ENCODE data around the gene PCBP2.

The PCBP2 gene

DNA sequence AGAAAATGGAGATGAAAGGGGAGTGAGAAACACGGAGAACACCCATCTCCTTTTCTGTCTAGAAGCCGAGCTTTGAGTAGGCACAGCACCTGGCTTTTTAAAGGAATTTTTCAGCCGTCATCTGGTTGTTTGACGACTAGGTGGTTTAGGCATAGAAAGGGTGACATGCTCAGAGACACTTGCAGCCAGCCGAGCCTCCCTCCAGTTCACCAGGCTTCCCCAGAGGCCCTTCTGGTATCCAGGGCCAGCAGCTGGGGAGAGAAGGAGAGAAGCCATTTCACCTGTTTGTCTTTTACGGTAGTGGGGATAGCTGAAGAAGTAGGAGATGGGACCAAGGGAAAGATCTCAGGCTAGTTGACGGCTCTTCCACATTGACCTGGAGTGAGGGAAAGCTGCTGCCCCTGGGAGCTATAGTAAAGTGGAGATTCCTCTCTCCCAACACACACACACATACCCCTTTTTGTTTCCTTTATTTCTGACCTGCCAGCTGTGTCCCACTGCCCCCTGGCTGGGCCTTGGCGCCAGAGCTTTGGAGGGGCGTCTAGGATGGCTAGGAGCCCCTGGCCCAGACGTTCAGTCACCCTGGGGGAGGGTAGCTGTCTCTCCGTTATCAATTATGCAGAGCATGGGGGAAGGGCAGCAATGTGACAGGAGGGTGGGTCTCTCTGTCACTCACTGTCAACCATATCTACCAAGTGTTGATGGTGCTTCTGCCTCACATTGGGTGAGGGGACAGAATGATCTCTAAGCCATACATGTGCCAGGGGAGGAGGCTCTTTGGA, 41.9 kb downstream of the PCBP2 start:
- no peaks in the 10 kb centered on the region for H3K27me3 ChIP-seq (ENCODE audit: control insufficient read depth, insufficient read depth, low read length)
- no peaks in the 10 kb centered on the region for H3K36me3 ChIP-seq (ENCODE audit: control insufficient read depth, insufficient read depth, low read length)
- peaks cover 9% of the 10 kb centered on the region for H3K4me1 ChIP-seq (ENCODE audit: control insufficient read depth, insufficient read depth, low read length)
- peak overlapping the region; percentile 73 for H3K4me3 ChIP-seq (ENCODE audit: low read length)
- peak overlapping the region; percentile 83 for H3K27ac ChIP-seq (ENCODE audit: low read depth, low read length)
- peak overlapping the region; percentile 35 for H3K9ac ChIP-seq (ENCODE audit: low read length)

DNA sequence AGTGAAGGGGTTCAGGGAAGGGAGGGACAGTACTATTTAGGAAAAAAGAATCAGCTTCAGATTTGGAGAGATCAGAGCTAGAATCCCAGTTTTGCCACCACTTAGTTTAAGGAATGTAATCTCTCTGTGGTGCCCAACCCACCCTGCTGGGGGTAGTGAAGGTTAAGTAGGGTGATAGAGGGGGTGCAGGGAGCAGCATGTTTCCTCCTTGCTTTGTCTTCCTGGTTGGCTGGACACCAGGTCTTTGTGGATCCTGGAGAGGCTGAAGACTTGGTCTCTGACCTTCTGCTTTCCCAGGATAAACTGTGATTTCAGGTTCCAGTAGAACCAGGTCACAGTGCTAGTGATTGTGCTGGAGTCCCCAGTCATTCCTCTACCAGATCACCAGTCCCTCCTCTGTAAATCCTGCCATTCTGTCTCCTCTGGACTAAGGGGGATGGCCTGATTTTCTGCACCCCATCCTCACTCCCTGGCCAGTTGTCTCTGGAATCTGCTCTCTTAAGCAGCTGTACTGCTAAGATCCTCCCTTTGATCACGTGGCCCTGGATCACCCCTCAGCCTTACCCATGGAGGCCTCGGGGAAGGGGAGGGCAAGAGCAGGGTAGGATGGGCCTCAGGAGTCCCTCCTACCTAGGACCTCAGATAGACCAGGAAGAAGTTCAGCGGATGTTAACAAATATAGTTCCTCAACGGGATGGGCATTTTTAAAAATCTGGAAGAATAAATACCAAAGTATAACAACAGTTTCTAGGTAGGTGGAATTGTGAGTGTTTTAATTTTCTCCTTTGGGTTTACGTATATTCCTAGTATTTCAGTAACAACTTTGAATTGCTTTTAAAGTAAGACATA, 44.2 kb downstream of the PCBP2 start:
- Histone ChIP-seq H3K27ac (ENCODE audit: low read depth, low read length) (no peak overlapping the region), H3K4me3 (ENCODE audit: low read length) (no peak overlapping the region), H3K27me3 (ENCODE audit: control insufficient read depth, insufficient read depth, low read length) (no peaks in the 10 kb centered on the region), H3K36me3 (ENCODE audit: control insufficient read depth, insufficient read depth, low read length) (no peaks in the 10 kb centered on the region), H3K4me1 (ENCODE audit: control insufficient read depth, insufficient read depth, low read length) (peaks cover 18% of the 10 kb centered on the region), H3K9ac (ENCODE audit: low read length) (no peak overlapping the region)

DNA sequence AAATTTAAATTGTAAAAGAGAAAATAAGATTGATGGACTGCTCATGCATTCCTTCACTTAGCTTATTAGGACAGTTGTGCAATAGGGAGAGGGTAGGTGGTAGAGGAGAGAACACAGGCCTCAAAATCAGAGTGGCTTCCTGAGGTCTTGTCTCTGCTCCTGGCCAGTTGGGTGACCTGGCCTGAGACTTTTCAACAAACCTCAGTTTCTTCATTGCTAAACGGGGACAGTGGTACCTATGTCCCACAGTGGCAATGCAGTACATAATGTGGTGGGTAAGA, 44.8 kb downstream of the PCBP2 start:
- Histone ChIP-seq H3K27me3 (ENCODE audit: control insufficient read depth, insufficient read depth, low read length) (no peaks in the 10 kb centered on the region), H3K4me3 (ENCODE audit: low read length) (no peak overlapping the region), H3K27ac (ENCODE audit: low read depth, low read length) (no peak overlapping the region), H3K4me1 (ENCODE audit: control insufficient read depth, insufficient read depth, low read length) (peaks cover 20% of the 10 kb centered on the region), H3K9ac (ENCODE audit: low read length) (no peak overlapping the region), H3K36me3 (ENCODE audit: control insufficient read depth, insufficient read depth, low read length) (no peaks in the 10 kb centered on the region)

DNA sequence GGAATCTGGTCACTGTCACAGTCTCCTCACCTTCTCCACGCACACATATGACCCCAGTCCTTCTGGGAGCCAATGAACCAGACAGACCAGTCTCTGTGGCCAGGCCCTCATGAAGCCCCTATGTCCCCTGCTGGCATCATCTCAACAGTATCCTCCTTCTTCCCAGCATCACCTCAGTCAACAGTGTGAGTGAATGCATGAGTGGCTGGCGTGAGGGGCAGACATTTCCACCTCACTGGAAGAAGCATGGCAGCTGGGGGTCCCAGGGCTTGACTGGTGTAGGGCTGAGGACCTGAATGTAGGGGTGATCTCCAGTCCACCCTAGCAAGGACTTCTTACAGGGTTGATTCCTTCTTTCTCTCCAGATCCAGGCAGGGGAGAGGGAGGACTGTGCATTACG, 45.6 kb downstream of the PCBP2 start:
- H3K4me3 ChIP-seq (ENCODE audit: low read length), result no peak overlapping the region
- H3K36me3 ChIP-seq (ENCODE audit: control insufficient read depth, insufficient read depth, low read length), result no peaks in the 10 kb centered on the region
- peaks cover 20% of the 10 kb centered on the region for H3K4me1 ChIP-seq (ENCODE audit: control insufficient read depth, insufficient read depth, low read length)
- no peak overlapping the region for H3K27ac ChIP-seq (ENCODE audit: low read depth, low read length)
- no peaks in the 10 kb centered on the region for H3K27me3 ChIP-seq (ENCODE audit: control insufficient read depth, insufficient read depth, low read length)
- H3K9ac ChIP-seq (ENCODE audit: low read length), result no peak overlapping the region

DNA sequence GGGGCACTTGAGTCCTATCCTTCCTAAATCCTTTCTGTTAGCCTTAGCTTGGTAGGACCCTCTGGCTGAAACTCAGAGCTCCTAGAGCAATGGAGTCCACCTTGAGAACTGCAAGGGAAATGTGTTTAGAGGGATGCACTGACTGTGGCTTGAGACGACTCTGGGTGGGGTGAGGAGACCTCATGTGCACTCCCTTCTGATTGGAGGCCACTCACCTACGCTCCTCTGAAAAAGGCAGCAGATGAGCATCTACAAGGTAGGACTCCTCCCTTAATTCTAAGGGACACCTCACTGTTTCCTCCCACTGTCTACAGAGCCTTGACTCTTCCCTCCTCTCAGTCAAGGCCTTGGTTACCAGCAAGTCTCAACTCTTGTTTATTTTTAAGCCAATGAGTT, 46.3 kb downstream of the PCBP2 start:
- no peak overlapping the region for H3K9ac ChIP-seq (ENCODE audit: low read length)
- peaks cover 19% of the 10 kb centered on the region for H3K4me1 ChIP-seq (ENCODE audit: control insufficient read depth, insufficient read depth, low read length)
- H3K27me3 ChIP-seq (ENCODE audit: control insufficient read depth, insufficient read depth, low read length), result no peaks in the 10 kb centered on the region
- no peaks in the 10 kb centered on the region for H3K36me3 ChIP-seq (ENCODE audit: control insufficient read depth, insufficient read depth, low read length)
- H3K4me3 ChIP-seq (ENCODE audit: low read length), result peak overlapping the region; percentile 67
- H3K27ac ChIP-seq (ENCODE audit: low read depth, low read length), result no peak overlapping the region

DNA sequence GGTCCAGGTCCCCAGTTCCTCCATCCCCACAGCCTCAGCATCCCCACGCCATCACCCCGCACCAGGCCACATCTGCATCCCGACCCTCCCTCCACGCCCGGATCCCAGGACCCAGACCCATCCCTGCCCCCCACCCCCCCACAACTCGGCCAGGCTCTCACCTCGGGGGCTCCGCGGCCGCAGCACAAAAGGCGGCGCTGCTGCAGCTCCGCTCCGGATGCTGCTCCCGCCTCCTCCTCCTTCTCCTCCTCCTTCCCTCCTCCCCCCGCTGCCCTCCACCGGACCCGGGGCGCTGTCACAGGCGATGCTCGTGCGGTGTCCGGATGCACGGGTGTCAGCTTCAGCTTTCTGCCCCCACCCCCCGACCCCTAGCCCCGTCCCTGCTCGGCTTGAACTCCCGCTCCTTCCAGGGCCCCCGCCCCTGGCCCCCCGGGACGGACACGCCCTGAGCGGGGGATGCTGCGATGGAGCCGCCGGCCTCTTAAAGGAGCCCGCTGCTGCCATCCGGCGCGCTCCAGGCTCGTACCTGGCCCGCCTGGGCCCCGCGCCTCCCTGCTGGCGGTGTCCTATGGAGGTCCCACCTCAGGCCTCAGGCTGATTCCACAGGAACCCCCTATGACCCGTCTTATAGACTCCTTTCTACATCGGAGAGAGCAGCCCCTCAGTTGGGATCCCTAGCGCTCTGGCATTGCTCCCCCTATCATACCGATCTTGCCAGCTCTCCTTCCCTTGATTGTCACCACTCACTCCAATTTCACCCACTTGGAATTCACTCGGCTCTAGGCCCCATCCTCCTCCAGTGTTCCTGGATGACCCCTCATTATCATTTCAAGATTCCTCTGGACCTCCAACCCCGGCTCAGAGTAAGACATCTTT, 47.6 kb downstream of the PCBP2 start, which contains the start of gene MAP3K12:
TSS of gene MAP3K12 (minus strand) at position 193 of the 876 bp plus-strand sequence. CDS start 12,067 bp downstream, outside the sequence.
- Histone ChIP-seq H3K9ac (ENCODE audit: low read length) (peak within 1 kb of the TSS; percentile 97), H3K4me1 (ENCODE audit: control insufficient read depth, insufficient read depth, low read length) (peaks cover 15% of the 10 kb centered on the region), H3K27me3 (ENCODE audit: control insufficient read depth, insufficient read depth, low read length) (no peaks in the 10 kb centered on the region), H3K4me3 (ENCODE audit: low read length) (peak within 1 kb of the TSS; percentile 95), H3K27ac (ENCODE audit: low read depth, low read length) (peak within 1 kb of the TSS; percentile 98), H3K36me3 (ENCODE audit: control insufficient read depth, insufficient read depth, low read length) (no peaks in the 10 kb centered on the region)

DNA sequence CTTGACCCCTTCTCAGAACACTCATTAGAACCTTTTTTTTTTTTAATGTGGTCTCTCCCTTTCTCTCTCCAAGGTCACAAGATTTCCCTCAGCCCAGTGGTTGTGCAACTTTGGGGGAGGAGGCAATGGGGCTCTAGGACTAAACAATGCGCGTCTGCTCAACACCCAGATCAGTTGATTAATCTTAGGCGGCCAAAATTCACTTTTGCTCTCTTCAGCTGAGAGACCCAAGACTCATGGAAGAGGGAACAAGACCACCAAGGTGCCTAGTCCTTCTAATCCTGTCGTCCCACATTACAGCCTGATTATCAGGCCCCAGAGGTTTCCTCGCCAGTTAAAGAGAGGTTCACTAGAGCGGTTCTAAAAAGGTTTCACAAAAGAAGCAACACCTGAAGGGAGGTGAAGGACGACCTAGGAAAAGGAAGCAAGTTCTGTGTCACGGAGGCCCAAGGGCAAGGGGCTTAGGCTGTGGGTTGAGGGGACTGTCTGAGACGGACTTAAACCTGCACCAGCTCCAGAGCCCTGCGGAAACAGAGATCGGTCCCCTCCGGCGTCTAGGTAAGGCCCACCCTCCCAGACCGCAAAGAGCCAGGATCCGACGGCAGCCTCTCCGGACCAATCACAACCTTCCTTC, 48.4 kb downstream of the PCBP2 start:
- peaks cover 15% of the 10 kb centered on the region for H3K4me1 ChIP-seq (ENCODE audit: control insufficient read depth, insufficient read depth, low read length)
- peaks cover 7% of the 10 kb centered on the region for H3K36me3 ChIP-seq (ENCODE audit: control insufficient read depth, insufficient read depth, low read length)
- peak overlapping the region; percentile 98 for H3K27ac ChIP-seq (ENCODE audit: low read depth, low read length)
- H3K27me3 ChIP-seq (ENCODE audit: control insufficient read depth, insufficient read depth, low read length), result no peaks in the 10 kb centered on the region
- peak overlapping the region; percentile 95 for H3K4me3 ChIP-seq (ENCODE audit: low read length)
- H3K9ac ChIP-seq (ENCODE audit: low read length), result peak overlapping the region; percentile 97

DNA sequence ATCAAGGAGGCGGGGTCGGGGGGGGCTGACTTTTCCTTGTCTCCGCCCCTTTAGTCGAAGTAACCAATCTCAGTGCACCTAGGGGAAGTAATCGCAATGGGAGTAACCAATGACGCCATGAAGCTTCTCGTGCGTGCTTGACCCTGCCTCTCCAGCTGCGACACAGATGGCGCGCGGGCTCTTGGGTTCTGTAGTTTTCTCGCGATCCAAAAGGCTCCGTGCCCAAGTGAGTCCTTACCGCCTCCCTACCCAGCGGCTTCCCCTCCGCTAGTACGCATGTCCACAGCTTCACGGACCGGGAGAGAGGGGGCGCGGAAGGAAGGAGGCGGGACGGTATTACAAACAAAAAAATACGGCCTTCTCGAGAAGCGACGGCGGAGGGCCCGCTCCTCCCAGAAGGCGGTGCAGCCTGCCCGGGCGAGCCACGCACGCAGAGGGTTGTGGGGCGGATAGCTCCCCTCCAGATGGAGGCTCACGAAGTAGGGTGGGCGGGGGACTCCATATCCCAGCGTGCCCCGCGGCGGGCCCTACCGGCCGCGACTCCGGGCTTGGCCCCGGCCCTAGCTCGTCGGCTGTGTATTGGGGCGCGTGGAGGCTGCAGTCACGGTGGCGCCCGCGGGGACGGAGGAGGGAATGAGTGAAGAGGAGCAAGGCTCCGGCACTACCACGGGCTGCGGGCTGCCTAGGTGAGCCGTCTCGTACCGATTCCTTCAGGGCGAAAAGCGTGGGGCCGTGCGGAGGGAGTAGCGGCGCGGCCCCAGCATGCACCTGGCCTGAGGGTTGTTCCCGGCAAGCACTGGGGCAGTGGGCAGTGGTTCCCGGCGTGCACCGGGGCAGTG, 49.1 kb downstream of the PCBP2 start, which contains the start of gene TARBP2:
TSS of gene TARBP2 (plus strand) at position 508 of the 839 bp plus-strand sequence. CDS start at position 634, 126 bp downstream.
- peak within 1 kb of the TSS; percentile 98 for H3K27ac ChIP-seq (ENCODE audit: low read depth, low read length)
- H3K36me3 ChIP-seq (ENCODE audit: control insufficient read depth, insufficient read depth, low read length), result peaks cover 8% of the 10 kb centered on the region
- H3K4me1 ChIP-seq (ENCODE audit: control insufficient read depth, insufficient read depth, low read length), result peaks cover 15% of the 10 kb centered on the region
- no peaks in the 10 kb centered on the region for H3K27me3 ChIP-seq (ENCODE audit: control insufficient read depth, insufficient read depth, low read length)
- peak within 1 kb of the TSS; percentile 95 for H3K4me3 ChIP-seq (ENCODE audit: low read length)
- H3K9ac ChIP-seq (ENCODE audit: low read length), result peak within 1 kb of the TSS; percentile 97

DNA sequence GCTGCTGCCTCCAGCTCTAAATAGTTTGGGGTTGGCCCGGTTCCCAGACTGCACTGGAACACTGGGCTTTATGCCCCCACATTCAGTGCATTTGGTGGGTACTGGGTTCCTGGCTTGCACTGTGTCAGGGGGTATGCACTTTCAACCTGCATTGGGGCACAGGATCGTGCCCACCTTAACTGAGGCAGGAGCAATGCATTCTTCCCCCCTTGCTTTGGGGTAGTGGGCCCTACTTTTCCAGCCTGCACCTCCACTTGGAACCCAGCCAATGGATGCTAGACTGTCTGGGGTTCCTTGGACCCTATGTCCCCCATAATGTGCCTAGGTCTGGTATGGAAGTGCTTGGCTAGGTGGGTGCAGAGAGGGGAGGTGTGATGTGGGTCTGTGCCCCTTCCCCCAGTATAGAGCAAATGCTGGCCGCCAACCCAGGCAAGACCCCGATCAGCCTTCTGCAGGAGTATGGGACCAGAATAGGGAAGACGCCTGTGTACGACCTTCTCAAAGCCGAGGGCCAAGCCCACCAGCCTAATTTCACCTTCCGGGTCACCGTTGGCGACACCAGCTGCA, 49.8 kb downstream of the PCBP2 start:
- H3K4me1 ChIP-seq (ENCODE audit: control insufficient read depth, insufficient read depth, low read length), result peaks cover 15% of the 10 kb centered on the region
- peak overlapping the region; percentile 98 for H3K27ac ChIP-seq (ENCODE audit: low read depth, low read length)
- H3K9ac ChIP-seq (ENCODE audit: low read length), result no peak overlapping the region
- H3K36me3 ChIP-seq (ENCODE audit: control insufficient read depth, insufficient read depth, low read length), result peaks cover 16% of the 10 kb centered on the region
- H3K4me3 ChIP-seq (ENCODE audit: low read length), result peak overlapping the region; percentile 84
- no peaks in the 10 kb centered on the region for H3K27me3 ChIP-seq (ENCODE audit: control insufficient read depth, insufficient read depth, low read length)

DNA sequence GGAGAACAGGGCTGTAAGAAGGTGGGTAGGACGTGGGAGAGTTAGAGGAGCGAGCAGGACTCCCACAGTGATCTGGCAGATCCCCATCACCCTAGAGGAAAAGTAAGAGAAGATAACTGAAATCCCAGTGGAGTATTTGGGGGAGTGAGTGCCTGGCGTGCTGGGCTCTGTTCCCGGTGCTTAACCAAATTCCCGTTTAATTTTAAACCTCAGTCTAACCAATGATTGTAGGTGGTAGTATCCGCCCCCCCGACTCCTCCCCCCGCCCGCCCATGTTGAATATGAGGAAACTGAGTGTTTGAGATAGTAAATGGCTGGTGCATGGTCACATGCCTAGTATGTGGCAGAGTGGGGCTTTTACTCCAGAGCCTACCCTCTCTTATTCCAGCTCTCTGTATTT, 50.4 kb downstream of the PCBP2 start:
- Histone ChIP-seq H3K27me3 (ENCODE audit: control insufficient read depth, insufficient read depth, low read length) (no peaks in the 10 kb centered on the region), H3K4me3 (ENCODE audit: low read length) (no peak overlapping the region), H3K9ac (ENCODE audit: low read length) (no peak overlapping the region), H3K4me1 (ENCODE audit: control insufficient read depth, insufficient read depth, low read length) (peaks cover 15% of the 10 kb centered on the region), H3K36me3 (ENCODE audit: control insufficient read depth, insufficient read depth, low read length) (peaks cover 22% of the 10 kb centered on the region), H3K27ac (ENCODE audit: low read depth, low read length) (no peak overlapping the region)

All from rectal smooth muscle tissue (tissue), 1 donor.